ENCODE results near the gene LILRB4.

- TF ChIP-seq RAD21 (IDR thresholded peaks at IDR 0.05; ENCODE audit: low read depth), result no peak
- TF ChIP-seq EZH2phosphoT487 (IDR thresholded peaks at IDR 0.05; ENCODE audit: borderline replicate concordance), result no peak
- no peak for TF ChIP-seq SP1 (IDR thresholded peaks at IDR 0.05; ENCODE audit: low read depth)
- TF ChIP-seq CTCF (IDR thresholded peaks at IDR 0.05 in 2 of 3, conservative IDR thresholded peaks at IDR 0.05 in 1 of 3; ENCODE audit: borderline replicate concordance in 1 of 3, insufficient read depth in 1 of 3, low read depth in 2 of 3, low read length in 2 of 3), result no peak
- no peak for TF ChIP-seq POLR2A (IDR thresholded peaks at IDR 0.05; ENCODE audit: borderline replicate concordance, extremely low read depth, insufficient read depth, insufficient read length)
- TF ChIP-seq EGR1 (IDR thresholded peaks at IDR 0.05; ENCODE audit: low read depth), result no peak
- TF ChIP-seq ELF1 (IDR thresholded peaks at IDR 0.05; ENCODE audit: borderline replicate concordance, low read depth), result no peak
- TF ChIP-seq TCF7L2 (IDR thresholded peaks at IDR 0.05; ENCODE audit: borderline replicate concordance, extremely low read depth, insufficient read depth, insufficient read length), result no peak
- no peak for TF ChIP-seq YY1 (IDR thresholded peaks at IDR 0.05; ENCODE audit: extremely low read depth, insufficient replicate concordance, low read depth, low read length)
- no peak for TF ChIP-seq SIN3A (IDR thresholded peaks at IDR 0.05; ENCODE audit: low read depth)
- TF ChIP-seq POLR2AphosphoS5 (IDR thresholded peaks at IDR 0.05; ENCODE audit: low read depth, low read length), result no peak
- TF ChIP-seq EZH2 (IDR thresholded peaks at IDR 0.05), result no peak
- no peak for TF ChIP-seq SRF (IDR thresholded peaks at IDR 0.05; ENCODE audit: low read depth)
- no peak for TF ChIP-seq ZFX (IDR thresholded peaks at IDR 0.05)
Measured at GRCh38 chr19:54677217-54677616, 14.4 kb downstream of the LILRB4 start.

All from HCT116 (cell line).